Measurements from ENCODE around the gene DARS1.
A peak's percentile ranks its signal among the peaks of the same experiment; 100 is the strongest.
"Not testable (repeated sequence)": the region's sequence is repeated elsewhere in the genome, so short reads cannot be mapped to it uniquely, and the experiment has no call there.

The DARS1 gene

DNA sequence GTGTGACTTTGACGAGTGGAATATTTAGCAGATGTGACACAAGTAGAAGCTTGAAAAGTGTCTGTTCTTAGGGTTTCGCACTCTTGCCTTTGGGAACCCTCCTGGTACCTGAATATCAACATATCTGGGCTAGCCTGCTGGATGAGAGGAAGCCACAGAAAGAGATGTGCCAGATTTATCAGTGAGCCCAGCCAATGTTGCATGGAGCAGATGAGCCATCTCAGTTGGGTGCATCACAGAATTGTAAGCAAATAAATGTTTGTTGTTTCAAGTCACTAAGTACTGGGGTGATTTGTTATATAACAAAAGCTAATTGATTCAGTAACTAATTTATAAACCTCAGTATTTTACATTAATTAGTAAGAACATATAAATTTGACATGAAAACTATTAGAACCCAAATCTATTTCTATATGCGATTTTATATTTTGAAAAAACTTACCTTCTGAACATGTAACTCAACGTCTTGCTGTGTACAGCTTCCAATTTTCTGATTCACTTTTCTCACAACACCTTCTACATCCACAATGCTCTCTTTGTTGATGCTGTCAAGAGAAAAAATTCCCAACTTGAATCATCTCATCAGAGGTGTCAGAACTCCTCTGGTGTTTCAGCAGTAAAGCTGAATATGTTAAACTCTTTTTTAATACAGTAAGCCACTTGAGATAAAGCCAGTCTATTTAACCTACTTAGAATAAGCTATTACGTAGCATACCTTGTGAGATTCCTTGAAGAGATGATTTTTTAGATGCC, 42.3 kb downstream of the DARS1 start:
- no peak for DNase-seq

DNA sequence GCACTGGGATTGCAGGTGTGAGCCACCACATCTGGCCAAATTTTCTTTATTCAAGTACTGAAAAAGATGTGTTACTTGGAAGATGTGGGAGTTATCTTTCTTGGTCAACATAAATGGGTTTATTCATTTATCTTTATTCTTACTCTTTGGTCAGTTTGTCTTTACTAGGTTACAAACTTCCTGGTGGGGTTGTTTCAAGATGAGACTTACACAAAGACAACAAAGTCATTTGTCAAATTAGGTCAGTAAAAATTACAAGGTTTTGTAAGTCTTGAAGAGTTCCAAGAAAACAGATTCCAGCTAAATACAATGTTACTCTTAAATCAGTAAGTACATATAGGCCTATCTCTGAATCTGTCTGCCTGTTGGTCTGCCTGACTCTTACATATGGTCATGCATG, 48.9 kb downstream of the DARS1 start:
- no peak for DNase-seq

DNA sequence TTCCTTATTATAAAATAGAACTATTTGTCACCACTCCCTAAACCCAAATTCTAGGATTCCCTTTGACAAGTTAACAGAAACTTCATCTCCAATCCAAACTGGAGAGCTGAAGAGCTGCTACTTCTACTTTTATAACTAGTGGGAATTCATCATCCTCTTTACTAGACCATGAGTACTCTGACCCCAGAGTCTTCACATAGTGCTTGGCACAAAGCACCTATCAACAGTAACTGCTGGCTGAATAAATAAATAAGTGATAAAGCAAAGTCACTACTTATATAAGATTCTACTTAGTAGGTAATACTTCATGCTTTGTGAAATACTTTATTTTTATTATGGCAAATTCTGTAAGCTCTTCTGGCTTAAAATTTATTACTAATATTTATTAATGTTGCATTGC, 49.5 kb downstream of the DARS1 start:
- no peak for DNase-seq

DNA sequence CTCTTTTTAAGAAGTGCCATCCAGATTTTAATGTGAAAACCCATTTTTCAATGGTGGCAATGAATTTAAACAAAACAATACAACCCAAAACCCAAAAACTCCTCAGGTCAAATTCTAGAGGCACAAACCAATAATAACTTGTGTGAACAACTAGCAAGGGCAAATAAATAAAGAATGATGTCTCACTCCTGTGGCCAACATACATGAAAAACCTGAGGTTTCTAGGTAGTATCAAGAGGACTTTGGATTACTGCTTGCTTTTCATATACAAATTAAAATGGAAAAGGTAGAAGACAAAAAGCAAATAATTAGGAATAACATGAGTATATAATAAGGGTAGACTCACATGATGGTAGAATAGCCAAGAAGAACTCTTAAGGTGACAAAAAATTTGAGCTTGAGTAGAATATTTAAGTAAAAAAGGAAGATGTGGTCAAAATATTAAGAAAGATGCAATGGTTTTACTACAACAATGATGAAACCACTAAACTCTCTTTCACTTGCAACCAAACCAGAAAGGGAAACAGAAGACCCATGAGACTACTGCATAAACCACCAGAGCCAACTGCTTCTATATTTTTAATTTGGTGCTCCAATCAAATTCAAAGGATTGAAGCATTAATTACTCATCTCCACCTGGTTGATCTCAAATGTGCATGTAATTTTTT, 53.5 kb downstream of the DARS1 start:
- DNase-seq, result no peak

DNA sequence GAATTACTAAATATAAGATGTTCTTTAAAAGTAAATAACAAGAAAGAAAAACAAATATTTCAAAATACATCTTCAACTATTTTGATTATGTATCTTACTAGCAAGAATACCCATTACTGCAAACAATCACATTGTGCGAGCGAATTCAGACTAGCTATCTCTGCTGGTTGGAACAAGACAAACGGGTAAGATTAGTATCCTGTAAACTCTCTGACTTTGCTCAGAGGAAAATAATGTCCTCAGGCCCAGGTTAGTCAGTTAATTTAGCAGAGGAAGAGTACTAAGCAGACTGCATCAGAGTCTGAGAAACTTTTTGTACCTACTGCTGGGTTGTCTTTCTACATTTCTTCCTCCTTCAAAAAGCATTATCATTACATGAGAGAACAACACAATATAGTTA, 58.8 kb downstream of the DARS1 start:
- no peak for DNase-seq

DNA sequence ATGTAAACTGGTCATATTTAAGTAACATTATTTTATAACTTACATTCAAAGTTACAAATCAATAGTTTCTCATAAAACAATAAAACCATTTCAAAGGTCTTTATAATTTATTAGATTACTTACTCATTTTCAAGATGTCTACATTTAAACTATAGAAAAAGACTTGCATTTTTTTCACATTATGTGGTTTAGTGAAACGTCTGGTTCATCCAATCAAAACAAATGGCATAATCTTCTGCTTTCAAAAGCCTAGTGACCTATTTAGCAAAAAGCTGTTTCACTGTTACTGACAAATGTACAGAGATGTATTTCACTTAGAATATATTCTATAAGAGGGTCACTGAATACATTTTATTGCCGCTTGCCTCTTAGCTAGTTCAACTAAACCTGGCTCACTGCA, 59.9 kb downstream of the DARS1 start:
- no peak for DNase-seq

DNA sequence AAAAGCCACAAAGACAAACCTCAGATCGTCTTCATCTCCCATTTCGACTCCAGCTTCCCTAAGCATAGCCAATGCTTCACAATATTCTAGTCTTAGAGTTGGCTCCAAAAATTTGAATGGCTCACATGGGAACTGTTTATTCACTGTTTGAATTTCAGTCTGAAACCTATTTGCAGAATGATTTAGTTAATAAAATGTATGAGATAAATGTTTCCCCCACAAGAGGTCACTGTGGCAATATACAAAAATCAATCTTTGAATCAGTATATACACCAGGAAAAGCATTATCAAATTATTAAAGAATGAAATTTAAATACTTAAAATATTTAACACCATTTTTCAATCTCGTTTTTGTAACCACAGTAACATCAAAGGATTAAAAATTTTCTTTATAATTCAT, 69.2 kb downstream of the DARS1 start:
- DNase-seq, result no peak

DNA sequence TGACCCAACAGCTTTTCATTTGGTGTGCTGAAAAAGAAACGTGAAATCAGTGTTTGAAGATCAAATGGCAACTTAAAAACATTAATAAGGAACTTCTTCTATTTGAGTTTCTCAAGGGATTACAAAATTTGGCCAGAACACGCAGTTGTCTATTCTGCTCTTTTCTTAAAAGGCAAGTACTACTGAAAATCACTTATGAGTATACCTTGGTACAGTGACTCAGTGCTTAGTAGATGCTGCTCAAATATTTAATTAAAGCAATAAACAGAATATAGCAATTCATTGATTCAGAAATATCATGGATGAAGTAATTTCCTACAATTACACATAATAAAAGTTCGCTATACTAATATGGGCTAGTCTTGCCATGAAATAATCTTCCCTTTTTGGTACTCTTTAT, 70.9 kb downstream of the DARS1 start:
- DNase-seq, result no peak

DNA sequence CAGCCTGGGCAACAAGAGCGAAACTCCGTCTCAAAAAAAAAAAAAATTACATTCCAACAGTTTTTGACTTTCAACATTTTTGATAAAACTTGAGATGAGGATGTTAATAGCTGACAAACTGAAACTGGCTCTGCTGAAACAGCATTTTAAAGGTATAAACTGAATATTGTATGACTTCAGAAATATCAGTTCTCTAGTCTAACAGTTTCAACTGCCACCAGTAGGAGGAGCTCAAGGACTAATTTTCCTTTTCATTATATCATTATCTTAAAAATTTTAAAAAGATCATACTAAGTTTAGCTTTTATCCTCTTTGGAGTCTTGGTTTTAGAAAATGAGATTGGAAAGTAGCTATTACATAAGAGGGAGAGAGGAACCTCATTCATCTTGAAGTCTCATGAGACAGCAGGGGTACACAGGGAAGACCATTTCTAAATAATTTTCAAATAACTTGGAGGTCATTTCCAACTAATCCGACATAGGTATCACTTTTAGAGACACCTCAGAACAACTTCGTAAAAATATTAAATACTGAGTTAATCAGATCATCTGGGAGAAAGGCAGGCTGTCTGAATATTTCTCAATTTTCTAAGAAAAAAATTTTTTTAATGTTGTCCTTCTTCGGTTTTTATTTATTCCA, 71.6 kb downstream of the DARS1 start:
- DNase-seq, result no peak

DNA sequence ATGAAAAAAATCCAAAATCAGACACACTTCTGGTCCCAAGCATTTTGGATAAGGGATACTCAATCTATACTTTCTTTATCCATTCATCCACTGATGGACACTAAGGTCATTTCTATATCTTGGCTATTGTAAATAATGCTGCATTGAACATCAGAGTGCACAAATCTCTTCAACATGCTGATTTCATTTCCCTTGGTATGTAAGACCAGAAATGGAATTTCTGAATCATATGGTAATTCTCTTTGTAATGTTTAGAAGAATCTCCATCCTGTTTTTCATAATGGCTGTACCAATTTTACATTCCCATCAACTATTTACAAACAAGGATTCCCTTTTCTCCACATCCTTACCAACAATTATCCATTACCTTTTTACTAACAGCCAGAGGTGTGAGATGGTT, 75.5 kb downstream of the DARS1 start:
- DNase-seq, result no peak

DNA sequence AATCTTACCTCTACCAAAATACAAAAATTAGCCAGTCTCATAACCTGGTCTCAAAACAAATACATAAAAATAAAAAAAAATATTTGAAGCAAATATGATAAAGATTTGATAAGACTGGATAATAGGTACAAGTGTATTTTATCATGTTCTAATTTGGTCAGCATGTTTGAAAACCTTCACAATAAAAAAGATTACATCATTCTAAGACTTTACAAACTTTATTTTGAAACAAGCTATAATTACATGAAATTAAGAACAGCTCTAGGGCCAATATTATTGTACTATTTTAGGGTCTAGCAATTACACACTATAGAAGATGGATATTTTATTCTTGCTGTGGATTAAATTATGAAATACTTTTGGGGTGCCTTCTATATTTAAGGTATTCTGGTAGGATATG, 79.7 kb downstream of the DARS1 start:
- no peak for DNase-seq

DNA sequence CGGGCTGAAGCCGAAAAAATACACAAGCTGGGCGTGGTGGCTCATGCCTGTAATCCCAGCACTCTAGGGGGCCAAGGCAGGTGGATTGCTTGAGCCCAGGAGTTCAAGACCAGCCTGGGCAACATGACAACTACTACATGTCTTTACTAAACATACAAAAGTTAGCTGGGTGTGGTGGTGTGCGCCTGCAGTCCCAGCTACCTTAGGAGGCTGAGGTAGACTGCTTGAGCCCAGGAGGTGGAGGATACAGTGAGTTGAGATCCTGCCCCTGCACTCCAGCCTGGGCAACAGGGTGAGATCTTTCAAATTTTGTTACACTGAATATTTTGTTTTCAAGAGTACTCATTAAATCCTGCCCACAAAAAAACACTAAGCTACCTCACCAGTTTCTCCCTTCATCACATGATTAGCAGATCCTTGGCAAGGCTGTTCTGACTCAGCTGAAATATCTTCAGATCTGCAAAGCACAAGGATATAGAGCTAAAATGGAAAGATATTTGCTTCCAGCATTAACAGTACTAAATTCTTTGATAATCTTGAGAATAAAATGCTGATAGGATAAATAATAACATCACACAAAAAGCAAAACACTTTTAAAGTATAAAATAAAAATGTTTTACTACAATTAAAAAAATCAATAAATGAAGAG, 81.0 kb downstream of the DARS1 start:
- DNase-seq, result peak; percentile 33

DNA sequence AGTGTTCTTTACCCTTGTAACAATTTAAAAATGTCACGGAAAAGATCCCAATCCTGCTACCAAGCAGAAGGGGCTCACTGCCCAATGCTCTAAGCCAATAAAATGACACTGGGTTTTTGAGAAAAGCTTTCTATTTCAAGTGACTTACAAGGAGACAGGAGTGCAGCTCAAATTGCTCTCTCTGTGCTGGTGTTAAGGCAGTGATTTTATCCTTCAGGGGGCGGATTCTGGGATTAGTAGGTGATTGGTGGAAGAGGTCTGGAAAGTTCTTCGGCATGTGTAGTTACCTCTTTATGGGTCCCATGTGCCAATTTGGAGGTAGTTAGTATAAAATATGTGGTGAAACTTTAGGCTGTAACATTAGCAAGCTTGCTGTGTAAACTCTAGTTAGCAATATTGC, 81.8 kb downstream of the DARS1 start:
- DNase-seq, result no peak

DNA sequence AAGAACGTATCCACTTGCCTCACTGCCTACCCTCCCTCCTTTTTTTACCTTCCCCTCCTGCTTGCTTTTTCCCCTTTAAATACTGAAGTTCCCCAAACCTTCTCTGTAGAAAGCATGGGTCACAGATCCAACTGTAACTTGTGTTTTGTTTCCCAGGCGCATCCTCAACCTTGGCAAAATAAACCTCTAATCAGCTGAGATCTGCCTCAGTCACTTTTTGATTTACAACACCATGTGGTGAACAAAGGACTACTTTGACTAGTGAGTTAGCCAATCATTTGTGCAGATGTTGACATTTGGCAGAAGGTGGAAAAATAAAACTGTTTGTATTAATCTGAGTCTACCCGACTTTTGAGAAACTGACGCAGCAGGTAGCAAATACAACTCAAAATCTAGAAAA, 85.9 kb downstream of the DARS1 start:
- DNase-seq, result no peak

DNA sequence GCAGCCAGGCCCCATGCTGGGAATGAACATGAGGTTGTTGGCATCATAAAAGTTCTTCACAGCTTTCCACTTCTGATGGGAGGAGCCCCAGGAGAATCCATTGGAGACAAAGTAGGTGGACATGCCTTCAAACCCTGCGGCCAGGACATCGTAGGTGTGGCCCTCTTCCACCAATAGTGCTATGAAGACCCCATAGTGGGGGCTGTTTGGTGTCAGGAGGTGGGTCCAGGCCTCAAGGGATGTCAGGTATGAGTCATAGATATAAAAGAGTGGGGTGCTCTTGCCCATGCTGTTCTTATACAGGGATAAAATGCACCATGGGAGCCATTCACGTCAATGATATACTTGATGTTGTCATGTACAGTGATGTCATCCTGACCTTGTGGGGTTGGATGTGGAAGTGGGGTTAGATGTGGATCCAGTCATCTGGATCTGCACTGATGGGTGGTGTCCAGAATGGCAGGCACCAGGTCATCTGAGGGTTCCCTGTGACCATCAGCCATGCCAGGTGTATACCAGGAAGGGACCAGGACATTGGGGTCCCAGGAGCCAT, 87.1 kb downstream of the DARS1 start:
- no peak for DNase-seq

DNA sequence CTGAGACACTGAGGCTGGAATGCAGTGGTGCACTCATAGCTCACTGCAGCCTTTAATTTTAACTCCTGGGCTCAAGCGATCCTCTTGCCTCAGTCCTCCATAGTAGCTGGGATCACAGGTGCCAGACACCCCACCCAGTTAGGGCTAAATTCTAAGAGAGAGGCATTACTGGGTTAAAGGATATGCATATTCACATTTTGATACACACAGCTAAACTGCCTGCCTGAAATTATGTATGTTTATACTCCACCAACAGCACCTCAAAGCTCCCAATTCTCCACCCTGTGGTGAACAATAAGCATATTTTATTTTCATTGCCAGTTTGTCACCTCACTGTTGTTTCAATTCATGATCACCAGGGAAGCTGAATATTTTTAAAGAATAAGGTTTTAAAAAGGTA, 90.5 kb downstream of the DARS1 start:
- DNase-seq, result no peak

DNA sequence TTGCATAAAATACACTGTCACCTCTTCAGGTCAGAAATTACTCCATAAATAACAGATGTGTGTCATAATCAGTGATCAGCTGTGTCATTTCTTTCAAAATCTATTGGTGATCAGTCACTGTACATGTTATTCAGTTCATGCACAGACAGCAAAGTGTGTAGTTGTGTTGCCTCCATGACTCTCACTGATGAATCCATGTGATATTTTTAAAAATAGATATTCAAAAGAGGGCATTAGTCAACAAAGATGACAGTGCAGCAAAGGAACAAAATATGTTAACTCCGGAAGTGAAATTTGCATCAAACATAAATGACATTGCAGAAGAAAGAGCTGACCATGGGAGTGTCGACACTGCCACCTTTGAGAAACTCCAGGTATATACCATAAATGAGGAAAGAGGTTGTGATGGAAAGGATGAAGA, 92.0 kb downstream of the DARS1 start:
- no peak for DNase-seq

DNA sequence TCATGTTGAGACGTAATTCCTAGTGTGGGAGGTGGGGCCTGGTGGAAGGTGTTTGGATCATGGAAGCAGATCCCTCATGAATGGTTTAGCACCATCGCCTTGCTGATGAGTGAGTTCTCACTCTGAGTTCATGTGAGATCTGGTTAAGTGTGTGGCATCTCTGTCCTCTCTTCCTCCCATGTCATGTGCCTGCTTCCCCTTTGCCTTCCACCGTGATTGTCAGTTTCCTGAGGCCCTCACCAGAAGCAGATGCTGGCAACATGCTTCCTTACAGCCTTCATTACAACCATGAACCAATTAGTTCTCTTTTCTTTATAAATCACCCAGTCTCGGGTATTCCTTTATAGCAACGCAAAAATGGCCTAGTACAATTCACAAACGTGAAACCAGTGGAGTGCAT, 94.6 kb downstream of the DARS1 start:
- no peak for DNase-seq

DNA sequence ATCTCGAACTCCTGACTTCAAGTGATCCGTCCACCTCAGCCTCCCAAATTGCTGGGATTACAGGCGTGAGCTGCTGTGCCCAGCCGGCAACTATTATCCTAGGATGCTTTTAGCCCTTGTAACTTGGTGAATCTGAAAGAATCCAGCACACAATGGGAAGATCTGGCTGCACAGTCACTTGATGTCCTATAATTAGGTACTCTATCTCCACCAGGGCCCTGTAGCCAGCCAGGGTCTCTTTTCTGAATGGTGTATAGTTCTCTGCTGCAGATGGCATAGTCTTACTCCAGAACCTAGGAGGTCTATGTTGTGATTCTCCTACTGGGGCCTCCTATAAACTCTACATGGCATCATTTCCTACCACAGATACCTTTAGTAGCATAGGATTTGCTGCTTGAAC, 95.3 kb downstream of the DARS1 start:
- no peak for DNase-seq

DNA sequence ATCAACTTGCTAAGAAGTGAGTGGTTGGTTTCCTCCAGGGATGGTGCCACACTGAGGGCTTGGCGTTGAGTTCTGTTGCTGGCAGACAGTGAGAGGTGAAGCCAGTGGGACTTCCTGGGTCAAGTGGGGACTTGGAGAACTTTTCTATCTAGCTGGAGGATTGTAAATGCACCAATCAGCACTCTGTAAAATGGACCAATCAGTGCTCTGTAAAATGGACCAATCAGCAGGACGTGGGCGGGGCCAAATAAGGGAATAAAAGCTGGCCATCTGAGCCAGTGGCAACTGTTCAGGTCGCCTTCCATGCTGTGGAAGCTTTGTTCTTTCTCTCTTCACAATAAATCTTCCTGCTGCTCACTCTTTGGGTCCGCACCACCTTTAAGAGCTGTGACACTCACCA, 96.8 kb downstream of the DARS1 start:
- DNase-seq, result not testable (repeated sequence)

DNA sequence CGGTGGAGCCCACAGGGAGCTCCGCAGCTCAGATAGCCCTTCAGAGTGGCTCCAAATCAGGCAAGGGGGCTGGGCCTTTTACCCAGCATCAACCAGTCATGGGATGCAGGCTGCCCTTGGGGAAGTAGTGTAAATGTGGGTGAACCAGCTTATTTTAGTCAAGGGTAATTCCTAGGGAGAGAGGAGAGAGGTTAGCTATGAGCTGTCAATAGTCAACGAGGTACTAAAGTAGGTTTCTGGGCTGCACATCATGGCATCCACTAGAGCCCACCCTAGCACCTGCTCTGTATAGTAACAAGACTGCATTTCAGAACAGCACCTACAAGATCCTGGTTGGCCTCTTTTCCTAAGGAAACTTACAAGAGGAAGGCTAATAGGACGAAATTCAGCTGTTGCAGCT, 99.7 kb downstream of the DARS1 start:
- no peak for DNase-seq

DNA sequence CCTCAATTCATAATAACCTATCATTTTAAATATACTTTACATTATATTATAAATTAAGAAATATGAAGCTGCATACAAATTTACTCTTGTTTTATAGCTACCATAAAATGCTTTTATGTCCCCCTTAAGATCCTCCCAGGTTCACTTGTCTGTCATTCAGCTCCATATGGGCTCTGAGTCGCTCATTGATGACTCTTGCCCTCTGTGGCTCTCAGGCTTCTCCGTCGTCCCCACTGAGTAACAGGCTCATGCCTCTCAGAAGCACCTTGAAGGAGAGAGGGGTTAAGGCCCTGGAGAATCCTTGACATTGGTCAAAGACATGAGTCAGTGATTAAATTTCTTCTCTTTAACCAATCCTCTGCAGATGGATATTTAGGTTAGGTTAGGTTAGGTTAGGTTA, 103.0 kb downstream of the DARS1 start:
- no peak for DNase-seq

DNA sequence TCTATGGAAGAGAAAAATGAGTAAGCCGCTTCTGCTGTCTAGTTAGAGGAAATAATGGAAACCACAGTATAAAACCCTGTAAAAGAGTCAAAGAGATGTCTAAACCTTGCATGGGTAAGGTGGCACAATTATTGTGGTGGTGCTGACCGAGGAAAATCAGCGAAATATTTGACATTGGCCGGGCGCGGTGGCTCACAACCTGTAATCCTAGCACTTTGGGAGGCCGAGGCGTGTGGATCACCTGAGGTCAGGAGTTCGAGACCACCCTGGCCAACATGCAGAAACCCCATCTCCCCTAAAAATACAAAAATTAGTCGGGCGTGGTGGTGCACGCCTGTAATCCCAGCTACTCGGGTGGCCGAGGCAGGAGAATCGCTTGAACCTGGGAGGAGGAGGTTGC, 108.7 kb downstream of the DARS1 start:
- DNase-seq, result not testable (repeated sequence)
